BJ (cell line): ENCODE measurements around the gene CLIC3. TPM values are rescaled to one million over a fixed set of nuclear protein-coding genes. Genes with fewer than 3 reads are reported as not detected.

Source experiments
- CTCF ChIA-PET: fragments of 350-600 bp; formaldehyde crosslinking; extraction: SDS; loops from one replicate; lab custom pipeline; 2021; ENCODE audit warnings: antibody characterized with exemption, inconsistent platforms; lab: Yijun Ruan, JAX
- POLR2A ChIA-PET: fragments of 300-600 bp; sonication (Branson Sonifier 250); formaldehyde crosslinking; extraction: SDS; loops from one replicate; lab custom pipeline; 2021; ENCODE audit warnings: antibody characterized with exemption; lab: Charles Lee
- DNase-seq: peaks from one replicate; pipeline ENCODE4 v3.0.0-alpha.2; 2011; ENCODE audit warnings: low read depth
- H3K27me3 ChIP-seq: 2 replicates; pipeline ENCODE4 v1.6.0; 2011; ENCODE audit warnings: low read length; ENCODE audit not compliant: control insufficient read depth, insufficient read depth
- H3K36me3 ChIP-seq: 2 replicates; pipeline ENCODE4 v1.5.1; 2011; ENCODE audit warnings: low read length; ENCODE audit not compliant: control insufficient read depth, insufficient read depth
- H3K4me3 ChIP-seq: 2 replicates; pipeline ENCODE4 v1.5.1; 2011; ENCODE audit warnings: low read depth, mild to moderate bottlenecking, control low read depth, low read length
- polyA plus RNA-seq: library from polyadenylated mRNA; depleted of rRNA; stranded (reverse); fragments of >200 nt; gene quantifications from 2 replicates; pipeline ENCODE4 v1.2.3, GENCODE V29; 2011
- TF ChIP-seq, protein P1 (sequence below): IDR thresholded peaks from 2 replicates; pipeline ENCODE4 v1.5.1; 2011; ENCODE audit warnings: low read depth, mild to moderate bottlenecking, control low read depth, inconsistent platforms, low read length, moderate library complexity; ENCODE audit not compliant: insufficient read depth

The CLIC3 gene
- polyA plus RNA-seq, 1 experiment, result 4.0 TPM

DNA sequence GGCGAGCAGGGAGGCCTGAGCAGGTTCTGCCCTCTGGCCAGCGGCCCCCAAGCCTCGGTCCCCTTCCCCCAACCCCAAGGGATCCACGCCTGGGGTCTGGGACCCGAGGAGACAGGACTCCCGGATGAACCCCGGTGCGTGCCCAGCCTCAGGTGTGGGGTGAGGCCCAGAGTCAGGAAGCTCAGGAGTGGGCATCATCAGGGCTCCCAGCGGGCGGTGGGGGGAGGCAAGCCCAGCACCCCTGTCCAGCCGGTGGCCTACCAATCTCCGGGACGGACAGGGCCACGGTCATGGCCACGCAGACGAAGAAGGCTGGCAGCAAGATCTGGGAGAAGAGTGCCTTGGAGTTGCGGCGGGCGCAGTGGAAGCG, 17.2 kb upstream of the CLIC3 start:
- POLR2A ChIA-PET, result no interaction called here
- Histone ChIP-seq H3K4me3 (no peak overlapping the region), H3K36me3 (peaks cover 24% of the 10 kb centered on the region), H3K27me3 (no peaks in the 10 kb centered on the region)
- TF ChIP-seq, protein P1, sequence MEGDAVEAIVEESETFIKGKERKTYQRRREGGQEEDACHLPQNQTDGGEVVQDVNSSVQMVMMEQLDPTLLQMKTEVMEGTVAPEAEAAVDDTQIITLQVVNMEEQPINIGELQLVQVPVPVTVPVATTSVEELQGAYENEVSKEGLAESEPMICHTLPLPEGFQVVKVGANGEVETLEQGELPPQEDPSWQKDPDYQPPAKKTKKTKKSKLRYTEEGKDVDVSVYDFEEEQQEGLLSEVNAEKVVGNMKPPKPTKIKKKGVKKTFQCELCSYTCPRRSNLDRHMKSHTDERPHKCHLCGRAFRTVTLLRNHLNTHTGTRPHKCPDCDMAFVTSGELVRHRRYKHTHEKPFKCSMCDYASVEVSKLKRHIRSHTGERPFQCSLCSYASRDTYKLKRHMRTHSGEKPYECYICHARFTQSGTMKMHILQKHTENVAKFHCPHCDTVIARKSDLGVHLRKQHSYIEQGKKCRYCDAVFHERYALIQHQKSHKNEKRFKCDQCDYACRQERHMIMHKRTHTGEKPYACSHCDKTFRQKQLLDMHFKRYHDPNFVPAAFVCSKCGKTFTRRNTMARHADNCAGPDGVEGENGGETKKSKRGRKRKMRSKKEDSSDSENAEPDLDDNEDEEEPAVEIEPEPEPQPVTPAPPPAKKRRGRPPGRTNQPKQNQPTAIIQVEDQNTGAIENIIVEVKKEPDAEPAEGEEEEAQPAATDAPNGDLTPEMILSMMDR, result no peak
- CTCF ChIA-PET, result interaction anchor here (1.0 to 2.6 kb wide), 2 partner anchors 16 to 65 kb away, joined by 3 to 13 read pairs; no protein-coding TSS in a partner anchor
- DNase-seq, result no peak

DNA sequence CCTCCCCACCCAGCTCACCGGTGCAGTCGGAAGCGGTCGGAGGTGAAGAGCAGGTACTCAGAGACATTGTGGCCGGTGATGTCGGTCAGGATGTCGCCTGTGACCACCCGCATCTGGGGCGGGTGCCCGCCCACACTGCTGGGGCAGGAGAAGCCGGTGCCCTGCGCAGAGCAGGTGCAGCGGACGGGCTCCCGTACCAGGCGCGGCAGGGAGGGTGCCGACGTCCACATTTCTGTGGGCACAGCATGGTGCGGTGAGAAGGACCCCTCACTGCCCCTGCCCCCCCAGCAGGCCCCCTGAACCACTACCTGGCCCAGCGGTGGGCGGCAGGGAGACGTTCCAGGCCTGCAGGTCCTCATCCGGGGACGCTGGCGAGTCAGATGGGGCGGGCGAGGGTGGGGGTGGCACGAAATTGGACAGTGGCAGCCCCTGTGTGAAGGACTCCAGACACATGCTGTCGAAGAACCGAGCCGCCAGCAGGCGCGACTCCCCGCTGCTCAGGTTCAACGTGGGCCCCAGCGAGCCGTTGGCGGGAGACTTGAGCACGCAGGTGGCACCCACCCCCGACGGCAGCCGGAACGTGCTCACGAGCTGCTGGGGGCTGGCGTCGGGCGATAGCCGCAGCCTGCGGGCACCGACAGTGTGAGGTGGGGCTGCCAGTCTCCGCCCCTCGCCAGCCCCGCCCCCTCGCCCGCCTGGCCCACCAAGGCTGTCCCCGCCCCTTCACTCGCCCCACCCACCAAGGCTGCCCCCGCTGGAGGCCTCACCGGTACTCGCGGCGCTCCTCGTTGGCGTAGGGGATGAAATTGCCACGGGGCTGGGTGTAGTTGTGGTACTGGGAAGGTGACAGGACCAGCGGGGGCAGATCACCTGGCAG, 16.6 kb upstream of the CLIC3 start:
- ChIA-PET CTCF (interaction anchor here (0.6 to 1.5 kb wide), 4 partner anchors 16 to 65 kb away, joined by 3 to 4 read pairs (median 3); partner anchors contain the start of gene NPDC1), POLR2A (no interaction called here)
- H3K4me3 ChIP-seq, result no peak overlapping the region
- DNase-seq, result no peak
- no peaks in the 10 kb centered on the region for H3K27me3 ChIP-seq
- H3K36me3 ChIP-seq, result peaks cover 22% of the 10 kb centered on the region
- TF ChIP-seq, protein P1, result no peak

DNA sequence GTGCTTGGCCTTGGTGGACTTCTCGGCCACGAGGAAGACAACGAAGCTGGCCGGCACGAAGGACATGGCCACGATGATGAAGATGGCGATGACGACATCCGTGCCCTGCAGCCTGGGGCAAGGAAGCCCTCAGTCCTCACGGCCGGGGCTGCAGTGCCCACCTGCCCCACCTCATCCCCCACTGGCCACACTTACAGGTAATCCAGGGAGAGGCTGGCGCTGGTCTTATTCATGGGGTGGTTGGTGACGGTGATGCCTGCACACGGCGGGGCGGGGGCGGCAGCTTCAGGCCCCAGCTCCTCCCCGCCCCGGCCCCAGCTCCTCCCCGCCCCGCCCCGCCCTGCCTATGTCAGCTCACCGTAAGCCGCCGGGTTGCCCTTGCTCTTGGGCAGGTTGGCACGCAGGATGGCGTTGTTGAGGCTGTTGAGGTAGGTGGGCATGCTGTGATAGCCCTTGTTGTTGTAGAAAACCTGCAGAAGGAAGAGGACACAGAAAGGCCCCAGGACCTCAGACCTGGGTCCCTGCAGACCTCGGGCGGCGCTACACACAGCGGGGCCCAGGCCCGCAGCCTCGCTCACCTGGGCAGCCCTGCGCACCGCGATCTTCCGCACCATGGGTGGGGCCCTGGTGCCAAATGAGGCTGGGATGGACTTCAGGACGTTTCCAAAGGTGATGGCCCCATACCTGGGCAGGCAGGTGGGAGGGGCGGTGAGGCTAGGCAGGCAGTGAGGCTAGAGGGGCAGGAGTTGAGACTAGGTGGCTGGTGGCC, 15.7 kb upstream of the CLIC3 start:
- CTCF ChIA-PET, result interaction anchor here (0.6 to 1.5 kb wide), 4 partner anchors 17 to 64 kb away, joined by 3 to 5 read pairs (median 4); partner anchors contain the start of gene NPDC1
- TF ChIP-seq, protein P1, result no peak
- DNase-seq, result no peak
- POLR2A ChIA-PET, result interaction anchor here (0.6 kb wide), 1 partner anchor 156 kb away, joined by 3 read pairs; no protein-coding TSS in a partner anchor
- Histone ChIP-seq H3K36me3 (peaks cover 18% of the 10 kb centered on the region), H3K4me3 (no peak overlapping the region), H3K27me3 (no peaks in the 10 kb centered on the region)

GRCh38 chr9:137011156-137011555, 14.8 kb upstream of the CLIC3 start:
- Histone ChIP-seq H3K36me3 (peaks cover 14% of the 10 kb centered on the region), H3K4me3 (no peak overlapping the region), H3K27me3 (no peaks in the 10 kb centered on the region)
- no peak for DNase-seq
- TF ChIP-seq, protein P1, result no peak
- CTCF ChIA-PET, result interaction anchor here (0.6 to 1.5 kb wide), 3 partner anchors 18 to 464 kb away, joined by 3 to 5 read pairs (median 4); no protein-coding TSS in a partner anchor
- POLR2A ChIA-PET, result no interaction called here
